ENCODE results near the gene TESK1.

The TESK1 gene

GRCh38 chr9:35646533-35647265 lies 41.6 kb downstream of the TESK1 start:
- peak; percentile 95 for DNase-seq (ENCODE audit: low spot score)

- no peak for DNase-seq (ENCODE audit: low spot score)
Measured at GRCh38 chr9:35649431-35650340, 44.6 kb downstream of the TESK1 start.

- DNase-seq (ENCODE audit: low spot score), result no peak
Measured at GRCh38 chr9:35650341-35651158, 45.5 kb downstream of the TESK1 start, which contains the start of gene SIT1. SIT1 (minus strand) TSS chr9:35650931; CDS start chr9:35650853, 78 bp downstream.

GRCh38 chr9:35651956-35652828 lies 47.1 kb downstream of the TESK1 start:
- no peak for DNase-seq (ENCODE audit: low spot score)

- DNase-seq (ENCODE audit: low spot score), result no peak
Measured at GRCh38 chr9:35652829-35653209, 47.8 kb downstream of the TESK1 start.

- DNase-seq (ENCODE audit: low spot score), result no peak
Measured at GRCh38 chr9:35653611-35654010, 48.5 kb downstream of the TESK1 start.

GRCh38 chr9:35656348-35656747 lies 51.3 kb downstream of the TESK1 start:
- no peak for DNase-seq (ENCODE audit: low spot score)

GRCh38 chr9:35656831-35657545 lies 51.9 kb downstream of the TESK1 start:
- no peak for DNase-seq (ENCODE audit: low spot score)

GRCh38 chr9:35657546-35658136 lies 52.6 kb downstream of the TESK1 start, which contains the start of gene RMRP:
RMRP (minus strand) TSS chr9:35658019.
- peak; percentile 95 for DNase-seq (ENCODE audit: low spot score)

- DNase-seq (ENCODE audit: low spot score), result peak; percentile 97
Measured at GRCh38 chr9:35658137-35658967, 53.3 kb downstream of the TESK1 start, which contains the start of gene CCDC107. CCDC107 (plus strand) TSS chr9:35658292; CDS start chr9:35658380, 88 bp downstream.

GRCh38 chr9:35658968-35659220 lies 53.8 kb downstream of the TESK1 start:
- peak; percentile 58 for DNase-seq (ENCODE audit: low spot score)

- peak; percentile 47 for DNase-seq (ENCODE audit: low spot score)
Measured at GRCh38 chr9:35659340-35659739, 54.3 kb downstream of the TESK1 start.

All from AG08396 (cell line).